Prostate gland (tissue), 2 donors: ENCODE data around the gene OSBPL2.

ENCODE experiments used
- CTCF ChIP-seq, 4 experiments: fragments of 200-600 bp in 2 of 4; fragments of 450-650 bp in 2 of 4; sonication (generic) in 2 of 4; IDR thresholded peaks; 1 replicate in 3 of 4; 2 replicates in 1 of 4; pipeline ENCODE4 v1.5.1; 2016 to 2019; ENCODE audit warnings: antibody characterized with exemption in 4 of 4, mild to moderate bottlenecking in 2 of 4, moderate library complexity in 2 of 4
- POLR2A ChIP-seq: fragments of 450-650 bp; IDR thresholded peaks from one replicate; pipeline ENCODE4 v1.6.1; 2016; ENCODE audit warnings: antibody characterized with exemption, mild to moderate bottlenecking

- TF ChIP-seq CTCF (IDR thresholded peaks at IDR 0.05): no peak
- no peak for TF ChIP-seq POLR2A
Measured at GRCh38 chr20:62208795-62209755, 29.2 kb upstream of the OSBPL2 start.
